Stomach (tissue), 9 donors: ENCODE results near the gene PTPRT. TPM values are rescaled to one million over a fixed set of nuclear protein-coding genes. Genes with fewer than 3 reads are reported as not detected.

Experiments used
- DNase-seq, 2 donors: peaks; one replicate each; pipeline versions ENCODE4 v3.0.0 to v3.0.0-alpha.2; 2013 to 2019
- H3K27ac ChIP-seq, 5 donors: fragments of 200-600 bp in 4 of 5; sonication (generic) in 4 of 5; one replicate each; pipeline ENCODE4 v1.5.1; 2013 to 2019; ENCODE audit warnings: mild to moderate bottlenecking in 1 of 5, moderate library complexity in 1 of 5
- H3K27me3 ChIP-seq, 3 donors: fragments of 200-600 bp; sonication (generic); one replicate each; pipeline ENCODE4 v1.5.1; 2017 to 2019; ENCODE audit warnings: mixed run types in 1 of 3
- H3K36me3 ChIP-seq, 4 donors: fragments of 200-600 bp; sonication (generic); 1 replicate in 3 of 4; 2 replicates in 1 of 4; pipeline ENCODE4 v1.5.1; 2016 to 2019
- H3K4me1 ChIP-seq, 4 donors: fragments of 200-600 bp; sonication (generic); one replicate each; pipeline ENCODE4 v1.5.1; 2016 to 2019
- H3K4me3 ChIP-seq, 4 donors: fragments of 200-600 bp; sonication (generic) in 3 of 4; one replicate each; pipeline ENCODE4 v1.5.1; 2016 to 2019; ENCODE audit warnings: mild to moderate bottlenecking in 1 of 4
- H3K9me3 ChIP-seq, 4 donors: fragments of 200-600 bp; sonication (generic); one replicate each; pipeline ENCODE4 v1.5.1; 2016 to 2019
- CTCF ChIP-seq, 7 experiments: fragments of 450-650 bp in 4 of 7; fragments of 200-600 bp in 3 of 7; sonication (generic) in 3 of 7; IDR thresholded peaks; one replicate each; pipeline ENCODE4 v1.5.1; 2016 to 2019; ENCODE audit warnings: antibody characterized with exemption in 7 of 7, control low read depth in 2 of 7, mild to moderate bottlenecking in 1 of 7
- EP300 ChIP-seq: sonication (generic); formaldehyde crosslinking; IDR thresholded peaks from one replicate; pipeline ENCODE4 v1.6.1; 2017; ENCODE audit warnings: antibody characterized with exemption
- POLR2A ChIP-seq, 4 donors: fragments of 450-650 bp; IDR thresholded peaks; one replicate each; pipeline ENCODE4 v1.6.1; 2016; ENCODE audit warnings: antibody characterized with exemption in 4 of 4, control low read depth in 2 of 4, mild to moderate bottlenecking in 1 of 4, moderate library complexity in 1 of 4
- POLR2AphosphoS5 ChIP-seq, 3 donors: sonication (generic); formaldehyde crosslinking; IDR thresholded peaks; one replicate each; pipeline ENCODE4 v1.6.1; 2016; ENCODE audit warnings: antibody characterized with exemption in 3 of 3
- WGBS, 5 donors: extraction: QIAGEN DNeasy Blood & Tissue Kit in 3 of 5; methylation state at CpG; one replicate each; pipeline versions ENCODE4 v1.1.5 to v1.1.7; 2013 to 2018; 5-methylcytosine and 5-hydroxymethylcytosine counted together
- intact Hi-C: fragments of 100-400 bp; cut with DNase I; formaldehyde crosslinking; loops from one replicate; pipeline ENCODE4 v1.15.1; 2023; ENCODE audit warnings: low total_unique reads
- polyA plus RNA-seq, 3 donors: library from polyadenylated mRNA; stranded (reverse); fragments of 200-250 nt; gene quantifications; one replicate each; pipeline ENCODE4 v1.2.3, GENCODE V29; 2013
- total RNA-seq, 5 donors: library from RNA; depleted of rRNA; stranded (reverse); fragments of >200 nt; gene quantifications; one replicate each; pipeline versions ENCODE4 v1.1.0 to v1.2.3, GENCODE V29; 2014 to 2016
- donor health status: healthy with polysubstance abuse.
- donor health status: Bipolar disorder and iron deficiency.
- donor health status: healthy.

PTPRT gene
- total and polyA plus RNA-seq, 8 donors, result 0.05 to 11.6 (median 1.7) TPM; not detected in 2

GRCh38 chr20:42763015-42763414, 426.7 kb downstream of the PTPRT start:
- no peak overlapping the region for H3K27ac ChIP-seq
- no peaks in the 10 kb centered on the region for H3K4me1 ChIP-seq
- H3K4me3 ChIP-seq, result no peak overlapping the region
- intact Hi-C loops, result no loop called here
- 81 to 94% (median 87%) methylated on average over 1 of the region's 1 CpG for whole genome bisulfite sequencing, 5 donors
- TF ChIP-seq EP300 (no peak), POLR2AphosphoS5 (IDR thresholded peaks at IDR 0.05) (no peak), CTCF (IDR thresholded peaks at IDR 0.05) (no peak), POLR2A (IDR thresholded peaks at IDR 0.05) (no peak)
- DNase-seq, result no peak
- H3K36me3 ChIP-seq, result no peaks in the 10 kb centered on the region
- peaks cover 0 to 3% (median 0%) of the 10 kb centered on the region in 4 donors for H3K9me3 ChIP-seq
- H3K27me3 ChIP-seq, result no peaks in the 10 kb centered on the region

GRCh38 chr20:42756991-42757390, 432.7 kb downstream of the PTPRT start:
- no peak overlapping the region for H3K4me3 ChIP-seq
- intact Hi-C loops, result no loop called here
- no peak for TF ChIP-seq POLR2AphosphoS5 (IDR thresholded peaks at IDR 0.05)
- no peak for DNase-seq
- WGBS, 5 donors, result 53 to 89% (median 68%) methylated on average over 1 of the region's 1 CpG
- H3K4me1 ChIP-seq, result no peaks in the 10 kb centered on the region
- peaks cover 0 to 3% (median 0%) of the 10 kb centered on the region in 4 donors for H3K9me3 ChIP-seq
- H3K36me3 ChIP-seq, result no peaks in the 10 kb centered on the region
- no peaks in the 10 kb centered on the region for H3K27me3 ChIP-seq
- no peak overlapping the region for H3K27ac ChIP-seq

GRCh38 chr20:42754706-42755105, 435.0 kb downstream of the PTPRT start:
- no peaks in the 10 kb centered on the region for H3K27me3 ChIP-seq
- intact Hi-C loops, result no loop called here
- H3K4me3 ChIP-seq, result no peak overlapping the region
- no peak for DNase-seq
- H3K9me3 ChIP-seq, result peaks cover 0 to 1% (median 0%) of the 10 kb centered on the region in 4 donors
- H3K4me1 ChIP-seq, result no peaks in the 10 kb centered on the region
- 45 to 74% (median 59%) methylated on average over 2 of the region's 2 CpGs for WGBS, 5 donors
- TF ChIP-seq EP300 (no peak), POLR2AphosphoS5 (IDR thresholded peaks at IDR 0.05) (no peak), POLR2A (IDR thresholded peaks at IDR 0.05) (no peak), CTCF (IDR thresholded peaks at IDR 0.05) (no peak)
- no peak overlapping the region for H3K27ac ChIP-seq
- no peaks in the 10 kb centered on the region for H3K36me3 ChIP-seq

GRCh38 chr20:42752620-42753019, 437.1 kb downstream of the PTPRT start:
- TF ChIP-seq POLR2A (IDR thresholded peaks at IDR 0.05) (no peak), CTCF (IDR thresholded peaks at IDR 0.05) (no peak), POLR2AphosphoS5 (IDR thresholded peaks at IDR 0.05) (no peak), EP300 (no peak)
- 71 to 80% (median 78%) methylated on average over 3 of the region's 3 CpGs for WGBS, 5 donors
- Histone ChIP-seq H3K4me3 (no peak overlapping the region), H3K36me3 (no peaks in the 10 kb centered on the region), H3K27me3 (no peaks in the 10 kb centered on the region), H3K4me1 (no peaks in the 10 kb centered on the region), H3K27ac (no peak overlapping the region), H3K9me3 (no peaks in the 10 kb centered on the region)
- intact Hi-C loops, result no loop called here
- DNase-seq, result no peak

DNA sequence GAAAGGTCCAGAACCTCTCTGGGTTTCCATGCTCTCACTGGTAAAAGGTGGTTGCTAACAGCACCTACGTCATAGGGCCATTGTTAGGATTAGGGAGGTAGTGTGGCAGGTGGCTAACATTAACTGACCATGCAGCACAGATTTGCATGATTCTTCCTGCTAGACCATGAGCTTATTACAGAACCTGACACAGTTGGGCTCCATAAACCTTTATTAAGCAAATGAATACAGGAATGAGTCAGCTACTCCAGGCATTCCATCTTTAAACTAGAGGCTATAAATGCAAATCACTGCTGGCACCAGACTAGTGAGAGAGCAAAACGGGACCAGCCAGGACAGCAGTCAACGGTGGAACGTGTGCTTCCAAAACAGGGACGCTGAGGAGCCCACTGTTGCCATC, 440.1 kb downstream of the PTPRT start:
- intact Hi-C loops, result no loop called here
- no peaks in the 10 kb centered on the region for H3K9me3 ChIP-seq
- TF ChIP-seq EP300 (no peak), POLR2AphosphoS5 (IDR thresholded peaks at IDR 0.05) (no peak), CTCF (IDR thresholded peaks at IDR 0.05) (no peak), POLR2A (IDR thresholded peaks at IDR 0.05) (no peak)
- DNase-seq, result no peak
- no peak overlapping the region for H3K27ac ChIP-seq
- H3K36me3 ChIP-seq, result no peaks in the 10 kb centered on the region
- no peak overlapping the region for H3K4me3 ChIP-seq
- no peaks in the 10 kb centered on the region for H3K27me3 ChIP-seq
- no peaks in the 10 kb centered on the region for H3K4me1 ChIP-seq
- 68 to 85% (median 82%) methylated on average over 5 of the region's 5 CpGs for WGBS, 5 donors
